MM.1S (cell line): ENCODE results near the gene LMAN1.

Experiments used
- CTCF ChIP-seq: fragments of 300-600 bp; sonication (generic); IDR thresholded peaks from 2 replicates; pipeline ENCODE4 v1.5.1; 2016; ENCODE audit warnings: antibody characterized with exemption, low read length, mixed read lengths
- EZH2phosphoT487 ChIP-seq: fragments of 300-600 bp; sonication (generic); IDR thresholded peaks from 2 replicates; pipeline ENCODE4 v1.6.1; 2018; ENCODE audit warnings: antibody characterized with exemption, low read length

- no peak for TF ChIP-seq EZH2phosphoT487
- TF ChIP-seq CTCF = no peak
Observed at GRCh38 chr18:59383851-59384250, 24.8 kb upstream of the LMAN1 start.
